MM.1S (cell line): ENCODE measurements around the gene SURF6.
A peak's percentile ranks its signal among the peaks of the same experiment; 100 is the strongest.

Experiments
- DNase-seq: peaks from one replicate; pipeline ENCODE4 v3.0.0-alpha.2; 2015
- H2AFZ ChIP-seq: fragments of 300-600 bp; sonication (generic); 2 replicates; pipeline ENCODE4 v1.6.0; 2016; ENCODE audit warnings: antibody characterized with exemption, low read length
- H3F3A ChIP-seq: fragments of 300-600 bp; sonication (generic); 2 replicates; pipeline ENCODE4 v1.6.1; 2016; ENCODE audit warnings: mild to moderate bottlenecking, antibody characterized with exemption, low read length, moderate library complexity, mixed read lengths; ENCODE audit not compliant: insufficient read depth
- H3K27ac ChIP-seq: fragments of 300-600 bp; sonication (generic); 2 replicates; pipeline ENCODE4 v1.5.1; 2016; ENCODE audit warnings: mild to moderate bottlenecking, low read length
- H3K27me3 ChIP-seq: fragments of 300-600 bp; sonication (generic); replicated peaks from 2 replicates; pipeline ENCODE4 v1.6.0; 2016; ENCODE audit warnings: low read length; ENCODE audit not compliant: insufficient read depth
- H3K36me3 ChIP-seq: fragments of 300-600 bp; sonication (generic); replicated peaks from 2 replicates; pipeline ENCODE4 v1.6.1; 2016; ENCODE audit warnings: mild to moderate bottlenecking, low read length, mixed read lengths; ENCODE audit not compliant: insufficient read depth
- H3K4me1 ChIP-seq: fragments of 300-600 bp; sonication (generic); 2 replicates; pipeline ENCODE4 v1.6.1; 2016; ENCODE audit warnings: low read length, mixed read lengths
- H3K4me2 ChIP-seq: fragments of 300-600 bp; sonication (generic); 2 replicates; pipeline ENCODE4 v1.6.0; 2016; ENCODE audit warnings: low read depth, low read length
- H3K4me3 ChIP-seq: fragments of 300-600 bp; sonication (generic); 2 replicates; pipeline ENCODE4 v1.5.1; 2016; ENCODE audit warnings: low read length, mixed read lengths
- H3K79me2 ChIP-seq: fragments of 300-600 bp; sonication (generic); 2 replicates; pipeline ENCODE4 v1.6.1; 2016; ENCODE audit warnings: mixed run types, low read length, mixed read lengths
- H3K9ac ChIP-seq: fragments of 300-600 bp; sonication (generic); 2 replicates; pipeline ENCODE4 v1.6.1; 2016; ENCODE audit warnings: low read length, mixed read lengths
- H3K9me2 ChIP-seq: fragments of 300-600 bp; sonication (generic); replicated peaks from 2 replicates; pipeline ENCODE4 v1.6.1; 2016; ENCODE audit warnings: mild to moderate bottlenecking, low read length, mixed read lengths; ENCODE audit not compliant: insufficient read depth
- H3K9me3 ChIP-seq: fragments of 300-600 bp; sonication (generic); replicated peaks from 2 replicates; pipeline ENCODE4 v1.6.1; 2016; ENCODE audit warnings: mild to moderate bottlenecking, low read length, mixed read lengths; ENCODE audit not compliant: insufficient read depth
- H4K20me1 ChIP-seq: fragments of 300-600 bp; sonication (generic); 2 replicates; pipeline ENCODE4 v1.6.1; 2016; ENCODE audit warnings: mild to moderate bottlenecking, low read length, moderate library complexity, mixed read lengths; ENCODE audit not compliant: insufficient read depth
- EZH2 ChIP-seq: fragments of 300-600 bp; sonication (generic); optimal IDR thresholded peaks from 2 replicates; pipeline ENCODE3; 2017; ENCODE audit warnings: low read depth, mild to moderate bottlenecking, antibody characterized with exemption, low read length, mixed read lengths
- EZH2phosphoT487 ChIP-seq: fragments of 300-600 bp; sonication (generic); IDR thresholded peaks from 2 replicates; pipeline ENCODE4 v1.6.1; 2018; ENCODE audit warnings: antibody characterized with exemption, low read length
- TF ChIP-seq, protein P1 (sequence below): fragments of 300-600 bp; sonication (generic); IDR thresholded peaks from 2 replicates; pipeline ENCODE4 v1.5.1; 2016; ENCODE audit warnings: antibody characterized with exemption, low read length, mixed read lengths

Gene SURF6

GRCh38 chr9:133349965-133350616, 14.1 kb upstream of the SURF6 start:
- H3K9me2 ChIP-seq, result no peaks in the 10 kb centered on the region
- no peak overlapping the region; the same call in 1 of the 2 replicates for H3K9ac ChIP-seq
- no peak overlapping the region; the same call in 1 of the 2 replicates for H3K27ac ChIP-seq
- peaks cover 17% of the 10 kb centered on the region; the same call in 1 of the 2 replicates for H3K4me1 ChIP-seq
- TF ChIP-seq, protein P1, sequence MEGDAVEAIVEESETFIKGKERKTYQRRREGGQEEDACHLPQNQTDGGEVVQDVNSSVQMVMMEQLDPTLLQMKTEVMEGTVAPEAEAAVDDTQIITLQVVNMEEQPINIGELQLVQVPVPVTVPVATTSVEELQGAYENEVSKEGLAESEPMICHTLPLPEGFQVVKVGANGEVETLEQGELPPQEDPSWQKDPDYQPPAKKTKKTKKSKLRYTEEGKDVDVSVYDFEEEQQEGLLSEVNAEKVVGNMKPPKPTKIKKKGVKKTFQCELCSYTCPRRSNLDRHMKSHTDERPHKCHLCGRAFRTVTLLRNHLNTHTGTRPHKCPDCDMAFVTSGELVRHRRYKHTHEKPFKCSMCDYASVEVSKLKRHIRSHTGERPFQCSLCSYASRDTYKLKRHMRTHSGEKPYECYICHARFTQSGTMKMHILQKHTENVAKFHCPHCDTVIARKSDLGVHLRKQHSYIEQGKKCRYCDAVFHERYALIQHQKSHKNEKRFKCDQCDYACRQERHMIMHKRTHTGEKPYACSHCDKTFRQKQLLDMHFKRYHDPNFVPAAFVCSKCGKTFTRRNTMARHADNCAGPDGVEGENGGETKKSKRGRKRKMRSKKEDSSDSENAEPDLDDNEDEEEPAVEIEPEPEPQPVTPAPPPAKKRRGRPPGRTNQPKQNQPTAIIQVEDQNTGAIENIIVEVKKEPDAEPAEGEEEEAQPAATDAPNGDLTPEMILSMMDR, result no peak
- no peak for TF ChIP-seq EZH2phosphoT487
- no peak for TF ChIP-seq EZH2
- no peaks in the 10 kb centered on the region for H3K9me3 ChIP-seq
- H3K36me3 ChIP-seq, result peaks cover 17% of the 10 kb centered on the region
- H3K79me2 ChIP-seq, result peaks cover 62% of the 10 kb centered on the region
- H3K27me3 ChIP-seq, result no peaks in the 10 kb centered on the region
- peaks cover 11% of the 10 kb centered on the region for H4K20me1 ChIP-seq
- peak overlapping the region; percentile 97; the same call in 1 of the 2 replicates for H3K4me2 ChIP-seq
- no peak for DNase-seq
- H3K4me3 ChIP-seq, result peak overlapping the region; percentile 97; the same call in 1 of the 2 replicates
- H3F3A ChIP-seq, result peaks cover 63% of the 10 kb centered on the region
- H2AFZ ChIP-seq, result no peak overlapping the region

GRCh38 chr9:133348718-133349573, 13.0 kb upstream of the SURF6 start:
- Histone ChIP-seq H3K4me2 (peak overlapping the region; percentile 97), H3K27me3 (no peaks in the 10 kb centered on the region), H2AFZ (no peak overlapping the region), H3K9ac (peak overlapping the region; percentile 99), H3K4me1 (peaks cover 17% of the 10 kb centered on the region; the same call in 1 of the 2 replicates), H3K27ac (peak overlapping the region; percentile 83), H3K4me3 (peak overlapping the region; percentile 97), H3K79me2 (peaks cover 58% of the 10 kb centered on the region), H3K9me2 (no peaks in the 10 kb centered on the region), H3K36me3 (peaks cover 17% of the 10 kb centered on the region), H3K9me3 (no peaks in the 10 kb centered on the region), H4K20me1 (peaks cover 11% of the 10 kb centered on the region), H3F3A (peaks cover 58% of the 10 kb centered on the region)
- DNase-seq, result no peak
- TF ChIP-seq, protein P1, result no peak
- TF ChIP-seq EZH2phosphoT487 (no peak), EZH2 (no peak)

GRCh38 chr9:133347985-133348717, 12.2 kb upstream of the SURF6 start, which contains the start of the genes MED22 and RPL7A:
Gene MED22 (minus strand): TSS chr9:133348131. CDS start chr9:133346662, 1,469 bp downstream.
Gene RPL7A (plus strand): TSS chr9:133348218. CDS start chr9:133348244, 26 bp downstream.
- Histone ChIP-seq H3K36me3 (peaks cover 17% of the 10 kb centered on the region), H3K4me3 (peak within 1 kb of the TSS; percentile 97), H3K79me2 (peaks cover 58% of the 10 kb centered on the region), H3K4me2 (peak within 1 kb of the TSS; percentile 97), H3K9me3 (no peaks in the 10 kb centered on the region), H2AFZ (peak within 1 kb of the TSS; percentile 80), H3K27ac (peak within 1 kb of the TSS; percentile 83), H3K9ac (peak within 1 kb of the TSS; percentile 99), H3K27me3 (no peaks in the 10 kb centered on the region), H3F3A (peaks cover 51% of the 10 kb centered on the region), H4K20me1 (peaks cover 11% of the 10 kb centered on the region), H3K4me1 (peaks cover 17% of the 10 kb centered on the region; the same call in 1 of the 2 replicates), H3K9me2 (no peaks in the 10 kb centered on the region)
- peak; percentile 95 for DNase-seq
- TF ChIP-seq, protein P1, result no peak
- TF ChIP-seq EZH2phosphoT487 (no peak), EZH2 (no peak)
